Activated naive CD8-positive, alpha-beta T cell treated with anti-CD3 and anti-CD28 coated beads, Interleukin-2, amount 50 U/mL, for 24 hours (primary cell): ENCODE measurements around the gene IFNB1.

ENCODE experiments used
- ATAC-seq: fragments of 150-1000 bp; cut with Tn5 transposase; one replicate; pipeline ENCODE4 v1.10.0; 2021
- DNase-seq: peaks from one replicate; pipeline ENCODE4 v3.0.0; 2021
- H3K27ac Mint-ChIP-seq: one replicate; pipeline ENCODE4 v1.8.0; 2021; ENCODE audit warnings: mild to moderate bottlenecking, mixed read lengths
- H3K27me3 Mint-ChIP-seq: one replicate; pipeline ENCODE4 v1.8.0; 2021; ENCODE audit warnings: mixed read lengths
- H3K36me3 Mint-ChIP-seq: one replicate; pipeline ENCODE4 v1.8.0; 2021; ENCODE audit warnings: low read depth, mixed read lengths
- H3K4me1 Mint-ChIP-seq: one replicate; pipeline ENCODE4 v1.8.0; 2021; ENCODE audit warnings: mixed read lengths
- H3K4me3 Mint-ChIP-seq: one replicate; pipeline ENCODE4 v1.8.0; 2021; ENCODE audit warnings: mild to moderate bottlenecking, moderate library complexity, mixed read lengths
- H3K9me3 Mint-ChIP-seq: one replicate; pipeline ENCODE4 v1.8.0; 2021; ENCODE audit warnings: mixed read lengths

IFNB1 gene

GRCh38 chr9:21039302-21039701, 38.4 kb downstream of the IFNB1 start:
- Mint-ChIP-seq H3K9me3 (no peaks in the 10 kb centered on the region), H3K4me3 (no peak overlapping the region), H3K27ac (no peak overlapping the region), H3K36me3 (no peaks in the 10 kb centered on the region), H3K4me1 (peaks cover 3% of the 10 kb centered on the region), H3K27me3 (no peaks in the 10 kb centered on the region)
- no peak for ATAC-seq
- no peak for DNase-seq

GRCh38 chr9:21037278-21037677, 40.5 kb downstream of the IFNB1 start:
- no peaks in the 10 kb centered on the region for H3K9me3 Mint-ChIP-seq
- H3K4me3 Mint-ChIP-seq = no peak overlapping the region
- H3K36me3 Mint-ChIP-seq = peaks cover 4% of the 10 kb centered on the region
- H3K4me1 Mint-ChIP-seq = peaks cover 12% of the 10 kb centered on the region
- H3K27me3 Mint-ChIP-seq = no peaks in the 10 kb centered on the region
- DNase-seq = no peak
- ATAC-seq = no peak
- H3K27ac Mint-ChIP-seq = no peak overlapping the region

GRCh38 chr9:21031808-21032183, 45.9 kb downstream of the IFNB1 start:
- no peak for ATAC-seq
- Mint-ChIP-seq H3K27ac (peak overlapping the region; percentile 79), H3K27me3 (no peaks in the 10 kb centered on the region), H3K4me1 (peaks cover 25% of the 10 kb centered on the region), H3K4me3 (peak overlapping the region; percentile 67), H3K9me3 (no peaks in the 10 kb centered on the region), H3K36me3 (peaks cover 4% of the 10 kb centered on the region)
- DNase-seq = no peak

- H3K9me3 Mint-ChIP-seq = no peaks in the 10 kb centered on the region
- no peaks in the 10 kb centered on the region for H3K27me3 Mint-ChIP-seq
- H3K27ac Mint-ChIP-seq = peak within 1 kb of the TSS; percentile 79
- peak; percentile 64 for DNase-seq
- ATAC-seq = peak; percentile 78
- H3K36me3 Mint-ChIP-seq = peaks cover 4% of the 10 kb centered on the region
- H3K4me1 Mint-ChIP-seq = peaks cover 25% of the 10 kb centered on the region
- H3K4me3 Mint-ChIP-seq = peak within 1 kb of the TSS; percentile 67
Observed at GRCh38 chr9:21031091-21031807, 46.5 kb downstream of the IFNB1 start, which contains the start of gene HACD4. HACD4 (minus strand) TSS chr9:21031640; CDS start chr9:21031590, 50 bp downstream.

- DNase-seq = peak; percentile 12
- Mint-ChIP-seq H3K27me3 (no peaks in the 10 kb centered on the region), H3K4me3 (no peak overlapping the region), H3K4me1 (peaks cover 25% of the 10 kb centered on the region), H3K9me3 (no peaks in the 10 kb centered on the region), H3K27ac (no peak overlapping the region), H3K36me3 (peaks cover 4% of the 10 kb centered on the region)
- ATAC-seq = peak; percentile 84
Observed at GRCh38 chr9:21030389-21031035, 47.2 kb downstream of the IFNB1 start.

GRCh38 chr9:21029661-21030060, 48.1 kb downstream of the IFNB1 start:
- ATAC-seq = no peak
- Mint-ChIP-seq H3K4me1 (peaks cover 27% of the 10 kb centered on the region), H3K27me3 (no peaks in the 10 kb centered on the region), H3K9me3 (no peaks in the 10 kb centered on the region), H3K4me3 (no peak overlapping the region), H3K36me3 (peaks cover 4% of the 10 kb centered on the region), H3K27ac (no peak overlapping the region)
- DNase-seq = no peak

GRCh38 chr9:21028466-21028865, 49.3 kb downstream of the IFNB1 start:
- Mint-ChIP-seq H3K27me3 (no peaks in the 10 kb centered on the region), H3K36me3 (peaks cover 10% of the 10 kb centered on the region), H3K4me3 (no peak overlapping the region), H3K9me3 (no peaks in the 10 kb centered on the region), H3K4me1 (peaks cover 35% of the 10 kb centered on the region), H3K27ac (no peak overlapping the region)
- ATAC-seq (no peak), DNase-seq (no peak)

- Mint-ChIP-seq H3K4me3 (no peak overlapping the region), H3K27me3 (no peaks in the 10 kb centered on the region), H3K27ac (no peak overlapping the region), H3K36me3 (peaks cover 10% of the 10 kb centered on the region), H3K4me1 (peaks cover 29% of the 10 kb centered on the region), H3K9me3 (peaks cover 1% of the 10 kb centered on the region)
- ATAC-seq (no peak), DNase-seq (no peak)
Observed at GRCh38 chr9:21027295-21027694, 50.4 kb downstream of the IFNB1 start.
